T follicular helper cell (primary cell): Measurements from ENCODE around the gene KLK15.

Experiments used
- DNase-seq: peaks from one replicate; pipeline ENCODE4 v3.0.0-alpha.2; 2020; ENCODE audit warnings: low read depth

Gene KLK15

GRCh38 chr19:50843701-50844221 lies 10.4 kb upstream of the KLK15 start:
- DNase-seq: no peak

DNA sequence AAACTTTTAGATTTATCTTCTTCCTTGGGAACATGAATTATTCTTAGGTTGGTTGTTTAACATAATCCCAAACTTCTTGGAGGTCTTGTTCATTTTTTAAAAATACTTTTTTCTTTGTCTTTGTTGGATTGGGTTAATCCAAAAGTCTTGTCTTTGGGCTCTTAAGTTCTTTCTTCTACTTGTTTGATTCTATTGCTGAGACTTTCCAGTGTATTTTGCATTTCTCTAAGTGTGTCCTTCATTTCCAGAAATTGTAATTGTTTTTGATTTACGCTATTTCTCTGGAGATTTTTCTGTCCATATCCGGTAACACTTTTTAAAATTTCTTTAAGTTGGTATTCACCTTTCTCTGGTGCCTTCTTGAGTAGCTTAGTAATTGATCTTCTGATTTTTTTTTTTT lies 9.8 kb upstream of the KLK15 start:
- no peak for DNase-seq

DNA sequence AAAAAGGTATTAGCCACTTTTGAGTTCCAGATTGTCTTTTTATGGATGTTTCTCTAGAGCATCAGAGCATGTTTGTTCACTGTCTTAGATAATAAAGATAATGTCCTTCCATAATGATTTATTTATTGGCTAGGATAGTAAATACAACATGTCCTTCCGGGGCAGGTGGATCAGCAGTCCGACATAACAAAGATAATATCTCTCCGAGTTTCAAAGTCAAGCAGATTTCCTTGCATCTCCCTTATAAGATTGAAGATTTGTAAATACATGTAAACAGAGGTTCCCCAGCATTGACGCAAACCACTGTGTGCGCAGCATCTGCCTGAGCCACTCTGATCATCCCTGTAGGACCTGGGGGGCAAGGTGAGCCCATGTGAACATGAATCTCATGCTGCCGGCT lies 8.8 kb upstream of the KLK15 start:
- no peak for DNase-seq

DNA sequence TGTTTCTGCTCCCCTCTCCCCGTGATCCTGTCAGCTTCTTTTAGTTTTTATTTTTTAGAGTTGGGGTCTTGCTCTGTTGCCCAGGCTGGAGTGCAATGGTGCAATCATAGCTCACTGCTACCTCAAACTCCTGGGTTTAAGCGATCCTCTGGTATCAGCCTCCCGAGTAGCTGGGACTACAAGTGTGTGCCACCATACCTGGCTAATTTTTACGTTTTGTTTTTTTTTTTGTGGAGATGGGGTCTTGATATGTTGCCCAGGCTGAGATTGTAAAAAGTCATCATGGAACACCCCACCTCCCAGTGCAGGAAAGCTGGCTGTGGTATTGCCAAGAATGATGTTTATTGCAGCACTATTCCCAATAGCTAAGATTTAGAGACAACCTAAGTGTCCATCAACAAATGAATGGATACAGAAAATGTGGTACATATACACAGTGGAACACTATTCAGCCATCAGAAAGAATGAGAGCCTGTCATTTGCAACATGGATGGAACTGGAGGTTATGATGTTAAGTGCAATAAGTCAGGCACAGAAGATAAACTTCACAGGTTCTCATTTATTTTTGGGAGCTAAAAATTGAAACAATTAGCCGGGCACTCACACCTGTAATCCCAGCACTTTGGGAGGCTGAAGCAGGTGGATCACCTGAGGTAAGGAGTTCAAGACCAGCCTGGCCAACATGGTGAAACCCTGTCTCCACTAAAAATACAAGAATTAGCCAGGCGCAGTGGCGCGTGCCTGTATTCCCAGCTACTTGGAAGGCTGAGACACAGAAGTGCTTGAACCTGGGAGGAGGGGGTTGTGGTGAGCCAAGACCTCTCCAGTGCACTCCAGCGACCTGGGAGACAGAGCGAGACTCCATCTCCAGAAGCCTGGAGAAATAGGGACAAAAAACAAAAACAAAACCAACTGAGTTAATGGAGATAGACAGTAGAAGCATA lies 6.6 kb upstream of the KLK15 start:
- no peak for DNase-seq

- DNase-seq: no peak
Observed at GRCh38 chr19:50838239-50838638, 4.9 kb upstream of the KLK15 start.

DNA sequence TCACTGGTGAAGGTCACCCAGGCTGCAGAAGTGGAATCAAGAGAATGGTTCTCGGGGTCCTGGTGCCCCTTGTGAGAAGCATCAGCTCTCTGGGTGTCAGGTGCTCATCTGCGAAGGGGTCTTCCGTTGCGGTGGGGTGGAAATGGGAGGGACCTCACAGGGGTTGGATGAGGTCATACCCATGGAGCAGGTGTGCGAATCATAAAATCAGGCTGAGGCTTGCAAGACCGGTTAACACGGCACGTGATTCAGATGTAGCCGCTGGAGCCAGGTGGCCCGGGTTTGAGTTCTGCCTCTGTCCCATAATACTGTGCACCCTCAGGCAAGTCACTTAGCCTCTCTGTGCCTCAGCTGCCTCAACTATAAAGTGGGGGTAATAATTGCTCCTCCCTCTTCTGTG lies 3.9 kb upstream of the KLK15 start:
- no peak for DNase-seq

GRCh38 chr19:50836543-50837195 lies 3.3 kb upstream of the KLK15 start:
- no peak for DNase-seq

- DNase-seq: peak; percentile 40
Observed at GRCh38 chr19:50835785-50836542, 2.6 kb upstream of the KLK15 start.

GRCh38 chr19:50835103-50835784 lies 1.9 kb upstream of the KLK15 start:
- no peak for DNase-seq

- DNase-seq: no peak
Observed at GRCh38 chr19:50833802-50834167, 411 bp upstream of the KLK15 start.

DNA sequence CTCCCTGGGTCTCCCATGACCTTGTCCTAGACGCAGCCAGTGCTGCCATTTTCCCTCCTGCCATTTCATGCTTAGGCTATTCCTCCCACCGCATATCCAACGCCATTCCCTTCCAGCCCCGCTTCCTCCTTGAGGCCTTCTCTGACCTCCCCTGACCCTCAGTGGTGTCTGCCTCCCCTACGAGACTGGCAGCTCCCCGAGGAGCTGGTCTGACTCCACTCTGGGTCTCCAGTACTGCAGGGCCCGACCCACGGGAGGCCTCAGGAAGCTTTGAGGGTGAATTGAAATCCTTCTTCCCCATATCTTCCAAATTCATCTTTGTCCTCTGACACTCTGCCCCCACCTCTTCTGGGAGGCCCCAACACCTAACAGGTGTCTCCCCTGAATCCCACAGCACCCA lies 708 bp downstream of the KLK15 start:
- DNase-seq: no peak

- no peak for DNase-seq
Observed at GRCh38 chr19:50831026-50831396, 2.4 kb downstream of the KLK15 start.

DNA sequence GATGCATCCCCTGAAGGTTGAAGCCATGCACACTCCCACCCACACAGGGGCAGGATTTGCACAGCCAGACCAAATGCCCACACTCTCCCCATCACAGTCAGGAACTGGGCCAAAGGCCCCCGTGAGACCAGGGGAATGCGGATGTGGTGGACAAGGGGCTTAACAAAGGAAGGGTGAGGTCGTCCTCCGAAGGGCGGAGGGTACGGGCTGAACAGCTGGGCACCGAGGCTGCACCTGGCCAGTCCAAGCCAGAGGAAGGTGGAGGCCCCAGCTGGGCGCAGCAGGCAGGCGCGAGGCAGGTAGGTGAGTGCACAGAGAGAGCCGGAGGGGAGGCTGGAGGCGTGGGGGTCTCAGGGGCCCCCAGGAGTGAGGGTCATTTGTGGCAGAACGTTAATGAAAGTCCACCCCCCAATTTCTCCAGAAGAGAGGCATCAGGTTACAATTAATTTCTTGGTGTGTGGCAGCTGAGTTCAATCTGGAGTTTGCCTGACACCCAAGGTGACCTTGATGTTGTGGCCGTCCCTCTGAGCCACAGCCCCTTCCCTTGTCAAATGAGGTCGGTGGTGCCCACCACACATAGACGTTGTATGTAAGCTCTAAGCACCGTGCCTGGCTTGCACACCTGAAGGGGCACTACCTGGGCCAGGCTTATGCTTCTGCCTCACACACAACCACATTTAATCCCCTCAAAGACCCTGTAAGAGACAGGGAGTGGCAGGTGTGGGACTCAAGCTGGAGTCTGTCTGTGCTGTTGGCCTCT lies 2.9 kb downstream of the KLK15 start:
- no peak for DNase-seq

DNA sequence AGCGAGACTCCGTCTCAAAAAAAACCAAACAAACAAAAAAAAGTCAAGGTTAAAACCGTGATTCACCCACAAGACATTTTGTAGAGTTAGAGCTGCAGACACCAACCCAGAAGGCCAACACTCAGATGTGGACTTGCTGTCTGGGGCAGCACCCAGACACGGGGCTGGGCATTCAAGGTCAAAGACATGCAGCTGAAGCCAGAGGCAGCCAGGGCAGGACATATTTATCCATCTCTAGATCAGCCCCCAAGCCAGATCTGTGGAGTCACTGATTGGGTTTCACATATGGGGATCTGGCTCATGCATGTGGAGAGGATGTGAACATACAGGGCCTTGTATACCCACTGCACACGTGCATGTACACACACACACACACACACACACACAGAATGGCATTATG lies 3.6 kb downstream of the KLK15 start:
- DNase-seq: no peak

- DNase-seq: no peak
Observed at GRCh38 chr19:50827476-50827875, 5.9 kb downstream of the KLK15 start.

DNA sequence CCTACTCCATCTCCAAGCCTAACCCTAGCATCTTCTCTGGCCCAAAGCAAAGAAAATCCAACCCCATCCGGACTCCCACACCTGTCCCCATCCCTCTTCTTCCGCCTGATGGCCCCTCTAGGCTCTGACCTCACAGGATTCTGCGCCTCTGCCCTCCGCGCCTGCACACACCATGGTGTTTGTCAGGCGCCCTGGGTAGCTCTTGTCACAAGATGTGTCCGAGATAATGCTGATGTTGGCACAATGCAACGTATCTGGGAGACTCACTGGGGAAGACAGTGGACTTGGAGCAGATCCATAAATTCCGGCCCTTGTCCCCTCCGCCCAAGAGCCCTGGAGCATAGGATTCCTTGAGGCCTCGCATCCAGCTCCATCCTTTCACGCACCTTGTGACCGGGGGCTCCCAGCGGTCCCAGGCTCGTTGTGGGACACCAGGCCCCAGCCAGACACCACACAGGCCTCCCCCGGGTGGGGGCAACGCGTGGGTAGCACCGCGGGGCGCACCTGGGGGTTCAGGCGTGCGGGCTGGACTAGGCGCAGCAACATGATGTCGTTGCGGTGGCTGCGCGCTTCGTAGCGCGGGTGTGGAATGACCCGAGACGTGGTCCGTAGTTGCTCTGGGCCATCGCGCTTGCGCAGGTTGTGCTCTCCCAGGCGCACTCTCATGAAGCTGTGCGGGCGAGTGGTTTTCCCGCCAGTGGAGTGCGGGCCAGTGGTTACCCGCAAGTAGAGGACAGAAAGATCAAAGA lies 6.7 kb downstream of the KLK15 start:
- DNase-seq: no peak

DNA sequence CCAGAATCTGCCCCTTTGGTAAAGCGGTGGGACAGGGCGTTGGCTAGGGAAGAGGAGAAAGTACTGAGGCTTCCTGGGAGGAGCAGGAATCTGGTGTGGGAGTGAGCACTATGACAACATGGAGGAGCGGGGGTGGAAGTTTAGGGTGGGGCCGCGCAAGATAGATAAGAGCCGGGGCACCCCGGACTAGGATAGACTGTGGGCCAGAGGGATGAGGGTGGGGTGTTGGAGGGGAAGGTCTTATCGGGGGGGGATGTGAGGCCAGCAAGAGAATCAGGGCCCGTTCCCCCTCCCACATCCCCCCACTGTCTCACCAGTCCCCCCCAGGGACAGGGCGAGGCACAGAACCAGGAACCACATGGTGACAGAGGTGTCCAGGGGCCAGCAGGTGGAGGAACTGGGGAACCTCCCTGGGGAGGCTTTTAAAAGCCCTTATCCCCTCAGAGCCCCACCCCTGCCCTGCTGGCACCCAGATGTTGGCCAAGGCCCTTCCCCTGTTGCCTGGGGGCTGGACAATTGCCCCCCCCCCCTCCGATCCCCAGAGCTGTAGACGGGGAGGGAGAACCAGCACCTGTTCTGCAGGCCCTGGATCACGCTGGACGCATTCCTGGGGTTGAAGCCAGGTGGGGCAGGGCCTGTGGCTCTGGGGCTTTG lies 9.9 kb downstream of the KLK15 start, which contains the start of gene KLK1:
KLK1 (minus strand) TSS at position 399 of the 654 bp plus-strand sequence; CDS start at position 360, 39 bp downstream.
- no peak for DNase-seq

DNA sequence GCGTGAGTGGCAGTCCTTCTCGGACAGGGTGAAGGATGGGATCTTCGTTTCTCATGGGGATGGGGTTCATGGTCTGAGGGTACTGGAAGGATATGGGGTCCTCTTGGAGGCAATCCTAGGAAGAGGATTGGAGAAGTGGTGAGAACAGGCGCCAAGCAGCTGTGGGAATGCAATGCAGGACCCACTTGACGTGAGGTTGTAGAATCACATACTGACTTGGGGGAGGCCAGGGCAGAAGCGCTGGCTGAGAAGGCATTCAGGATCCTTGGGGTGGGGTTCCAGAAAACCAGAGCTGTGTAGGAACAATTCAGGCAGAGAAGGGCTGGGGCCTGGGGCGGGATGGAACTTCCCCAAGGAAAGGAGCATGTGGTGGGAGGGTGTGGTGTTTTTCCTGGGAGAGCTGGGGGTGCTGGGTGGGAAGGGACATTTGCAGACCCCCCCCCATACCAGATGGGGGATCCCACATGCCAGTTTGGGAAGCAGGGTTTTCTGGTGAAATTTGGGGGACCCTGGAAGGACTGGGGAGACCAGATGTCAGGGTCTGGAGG lies 10.6 kb downstream of the KLK15 start:
- no peak for DNase-seq

DNA sequence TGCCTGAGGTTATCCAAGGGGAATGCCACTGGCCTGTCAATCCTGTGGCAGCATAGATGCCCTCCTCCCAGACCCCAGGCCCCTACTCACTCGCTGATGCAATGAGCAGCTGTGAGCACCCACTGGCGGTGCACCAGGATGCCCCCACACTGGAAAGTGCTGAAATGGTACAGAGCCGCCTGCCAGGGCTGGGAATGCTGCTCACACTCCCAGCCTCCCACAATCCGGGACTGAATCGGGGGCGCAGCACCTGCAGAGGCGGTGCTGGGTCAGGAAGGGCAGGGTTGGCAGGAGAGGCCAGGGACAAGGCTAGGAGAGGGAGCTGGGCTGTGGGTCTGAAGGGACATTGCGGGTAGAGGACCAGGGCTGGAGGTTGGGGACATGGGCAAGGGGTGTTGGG lies 11.8 kb downstream of the KLK15 start:
- no peak for DNase-seq

GRCh38 chr19:50821248-50821612 lies 12.1 kb downstream of the KLK15 start:
- DNase-seq: no peak
